Esophagus squamous epithelium (tissue), 4 donors: ENCODE data around the gene GNB5.

ENCODE experiments used
- POLR2A ChIP-seq, 4 donors: fragments of 450-650 bp; IDR thresholded peaks; one replicate each; pipeline ENCODE4 v1.6.1; 2017; ENCODE audit warnings: antibody characterized with exemption in 4 of 4, mild to moderate bottlenecking in 4 of 4, moderate library complexity in 3 of 4
- TF ChIP-seq, protein P1 (sequence below), 6 experiments: fragments of 450-650 bp in 4 of 6; fragments of 200-600 bp in 2 of 6; sonication (generic) in 2 of 6; IDR thresholded peaks; one replicate each; pipeline ENCODE4 v1.5.1; 2016 to 2019; ENCODE audit warnings: antibody characterized with exemption in 6 of 6, mild to moderate bottlenecking in 4 of 6, moderate library complexity in 4 of 6

DNA sequence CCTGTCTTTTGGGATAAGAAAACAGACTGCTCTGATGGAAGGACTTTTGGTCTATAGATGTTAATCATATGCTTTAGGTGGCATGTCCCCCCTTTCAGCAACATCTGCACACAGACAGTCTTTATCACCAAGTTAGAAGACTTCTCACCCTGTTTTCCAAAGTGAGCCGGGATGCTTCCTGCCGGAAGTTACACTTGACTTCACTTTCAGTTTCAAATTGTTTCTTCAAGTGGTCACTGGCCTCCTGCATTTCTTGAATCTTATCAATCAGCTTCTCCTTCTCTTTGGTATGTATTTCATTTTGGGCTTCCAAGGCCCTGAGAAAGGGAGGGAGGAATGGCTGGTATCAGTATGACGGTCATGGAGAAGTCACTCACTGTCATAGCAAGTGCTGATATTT, 27.2 kb upstream of the GNB5 start:
- TF ChIP-seq, protein P1, sequence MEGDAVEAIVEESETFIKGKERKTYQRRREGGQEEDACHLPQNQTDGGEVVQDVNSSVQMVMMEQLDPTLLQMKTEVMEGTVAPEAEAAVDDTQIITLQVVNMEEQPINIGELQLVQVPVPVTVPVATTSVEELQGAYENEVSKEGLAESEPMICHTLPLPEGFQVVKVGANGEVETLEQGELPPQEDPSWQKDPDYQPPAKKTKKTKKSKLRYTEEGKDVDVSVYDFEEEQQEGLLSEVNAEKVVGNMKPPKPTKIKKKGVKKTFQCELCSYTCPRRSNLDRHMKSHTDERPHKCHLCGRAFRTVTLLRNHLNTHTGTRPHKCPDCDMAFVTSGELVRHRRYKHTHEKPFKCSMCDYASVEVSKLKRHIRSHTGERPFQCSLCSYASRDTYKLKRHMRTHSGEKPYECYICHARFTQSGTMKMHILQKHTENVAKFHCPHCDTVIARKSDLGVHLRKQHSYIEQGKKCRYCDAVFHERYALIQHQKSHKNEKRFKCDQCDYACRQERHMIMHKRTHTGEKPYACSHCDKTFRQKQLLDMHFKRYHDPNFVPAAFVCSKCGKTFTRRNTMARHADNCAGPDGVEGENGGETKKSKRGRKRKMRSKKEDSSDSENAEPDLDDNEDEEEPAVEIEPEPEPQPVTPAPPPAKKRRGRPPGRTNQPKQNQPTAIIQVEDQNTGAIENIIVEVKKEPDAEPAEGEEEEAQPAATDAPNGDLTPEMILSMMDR (IDR thresholded peaks at IDR 0.05): no peak
- no peak for TF ChIP-seq POLR2A (IDR thresholded peaks at IDR 0.05)
